Breast epithelium (tissue), 3 donors: ENCODE results near the gene IGF1R.

Source experiments
- CTCF ChIP-seq, 3 donors: fragments of 450-650 bp; IDR thresholded peaks; one replicate each; pipeline ENCODE4 v1.5.1; 2016 to 2017; ENCODE audit warnings: antibody characterized with exemption in 3 of 3, mild to moderate bottlenecking in 3 of 3, moderate library complexity in 3 of 3
- POLR2AphosphoS5 ChIP-seq, 3 donors: sonication (generic); formaldehyde crosslinking; IDR thresholded peaks; one replicate each; pipeline ENCODE4 v1.6.1; 2017; ENCODE audit warnings: antibody characterized with exemption in 3 of 3

GRCh38 chr15:98967916-98968315, 319.6 kb downstream of the IGF1R start:
- TF ChIP-seq CTCF (IDR thresholded peaks at IDR 0.05): no peak
- TF ChIP-seq POLR2AphosphoS5 (IDR thresholded peaks at IDR 0.05): no peak
